NCI-H187 treated with DMSO at 0.1 percent for 48 hours (cell line): ENCODE measurements around the gene CUX1.
"Not testable (repeated sequence)": the region's sequence is repeated elsewhere in the genome, so short reads cannot be mapped to it uniquely, and the experiment has no call there.

ENCODE experiments used
- DNase-seq: peaks from one replicate; lab custom pipeline; 2025; lab: John Stamatoyannopoulos, UW

The CUX1 gene

DNA sequence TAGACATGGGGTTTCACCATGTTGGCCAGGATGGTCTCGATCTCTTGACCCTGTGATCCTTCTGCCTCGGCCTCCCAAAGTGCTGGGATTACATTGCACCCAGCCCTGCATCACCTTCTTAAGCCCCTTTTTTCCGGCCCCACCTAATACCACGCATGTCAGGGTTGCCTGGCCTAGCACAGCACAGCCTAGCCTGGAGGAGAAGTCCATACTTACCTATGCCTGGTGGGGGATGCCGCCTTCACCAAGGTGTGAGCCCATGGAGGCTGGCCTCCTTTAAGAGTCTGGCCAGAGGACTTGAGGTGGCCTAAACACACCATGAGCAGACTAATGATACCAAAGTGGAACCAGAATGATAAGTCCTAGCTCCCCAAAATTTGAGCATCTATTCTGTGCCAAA lies 22.0 kb upstream of the CUX1 start:
- DNase-seq: no peak

DNA sequence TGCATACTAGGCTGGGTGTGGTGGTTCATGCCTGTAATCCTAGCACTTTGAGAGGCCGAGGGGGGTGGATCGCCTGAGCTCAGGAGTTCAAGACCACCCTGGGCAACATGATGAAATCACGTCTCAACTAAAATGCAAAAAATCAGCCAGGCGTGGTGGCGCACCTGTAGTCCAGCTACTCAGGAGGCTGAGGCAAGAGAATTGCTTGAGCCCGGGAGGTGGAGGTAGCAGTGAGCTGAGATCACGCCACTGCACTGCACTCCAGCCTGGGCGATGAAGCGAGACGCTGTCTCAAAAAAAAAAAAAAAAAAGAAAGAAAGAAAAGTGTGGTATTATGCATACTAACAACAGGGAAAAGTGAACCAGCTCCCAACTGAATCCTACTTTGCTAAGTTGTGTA lies 19.3 kb upstream of the CUX1 start:
- not testable (repeated sequence) for DNase-seq

DNA sequence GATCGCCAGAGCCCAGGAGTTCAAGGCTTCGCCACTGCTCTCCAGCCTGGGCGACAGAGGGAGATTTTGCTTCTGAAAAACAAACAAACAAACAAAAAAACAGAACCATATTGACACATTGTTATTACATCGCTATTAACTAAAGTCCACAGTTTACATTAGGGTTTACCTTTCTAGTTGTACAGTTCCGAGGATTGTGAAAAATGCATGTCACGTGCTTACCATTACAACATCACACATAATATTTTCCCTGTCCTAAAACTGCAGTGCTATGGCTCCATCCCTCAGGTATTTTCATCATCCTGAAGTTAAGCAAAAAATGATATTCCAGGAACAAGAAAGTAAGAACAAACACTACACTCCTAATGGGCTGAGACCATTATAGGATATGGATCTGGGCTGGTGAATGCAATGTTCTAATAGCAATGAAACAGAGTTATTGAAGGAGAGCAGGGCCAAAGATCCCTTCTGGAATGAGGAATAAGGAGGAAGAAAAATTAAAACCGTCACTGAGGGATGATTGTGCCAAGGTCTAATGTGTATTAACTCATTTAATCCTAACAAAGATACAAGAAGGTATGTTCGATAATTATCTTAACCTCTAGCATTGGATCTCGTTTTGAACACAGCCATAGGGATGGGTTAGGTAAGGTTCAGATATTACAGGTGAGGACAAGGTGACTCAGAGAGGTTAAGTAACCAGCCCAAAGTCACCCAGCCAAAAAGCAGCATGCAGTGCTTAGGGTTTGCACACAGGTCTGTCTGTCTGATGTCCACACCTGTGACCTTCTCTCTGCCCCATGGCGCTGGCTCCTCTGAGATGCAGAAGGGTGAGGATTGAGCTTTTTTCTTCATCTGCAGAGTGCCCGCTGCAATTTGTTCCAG lies 14.0 kb upstream of the CUX1 start:
- DNase-seq: no peak

DNA sequence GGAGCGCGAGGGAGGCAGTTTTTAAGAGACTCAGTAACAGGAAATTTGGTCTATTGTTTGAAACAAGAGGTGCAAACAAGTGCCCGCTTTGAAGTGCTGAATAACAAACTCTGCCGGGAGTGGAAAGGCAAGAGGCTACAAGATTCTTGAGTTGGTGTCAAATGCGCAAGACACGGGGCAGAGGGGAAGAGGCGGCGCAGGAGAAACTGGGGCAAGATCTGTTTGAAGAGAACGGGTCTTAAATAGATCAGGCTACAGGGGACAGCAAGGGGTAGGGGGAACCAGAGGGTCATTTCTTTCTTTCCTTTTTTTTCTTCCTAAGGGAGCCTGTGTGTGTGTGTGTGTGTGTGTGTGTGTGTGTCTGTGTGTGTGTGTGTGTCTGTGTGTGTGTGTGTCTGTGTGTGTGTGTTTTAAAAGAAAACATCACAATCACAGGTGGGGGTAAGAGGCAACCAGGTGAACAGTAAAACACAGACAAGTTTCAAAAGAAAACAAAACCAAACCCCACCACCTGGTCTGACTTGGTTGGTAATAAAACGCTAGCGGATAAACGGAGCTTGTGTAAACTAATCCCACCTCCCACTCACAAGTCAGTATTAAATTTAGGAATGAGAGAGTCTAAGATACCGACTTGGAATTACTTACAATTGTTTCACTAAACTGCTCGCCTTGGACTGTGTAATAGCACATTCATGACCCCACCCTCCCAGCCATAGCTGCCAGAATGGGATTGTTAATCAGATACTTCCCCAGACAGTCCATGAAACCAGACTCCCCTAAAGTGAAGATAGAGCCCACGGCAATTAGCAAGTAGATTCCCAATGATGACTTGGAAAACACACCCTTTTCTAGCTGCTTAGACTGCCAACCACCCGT lies 13.1 kb upstream of the CUX1 start:
- no peak for DNase-seq

DNA sequence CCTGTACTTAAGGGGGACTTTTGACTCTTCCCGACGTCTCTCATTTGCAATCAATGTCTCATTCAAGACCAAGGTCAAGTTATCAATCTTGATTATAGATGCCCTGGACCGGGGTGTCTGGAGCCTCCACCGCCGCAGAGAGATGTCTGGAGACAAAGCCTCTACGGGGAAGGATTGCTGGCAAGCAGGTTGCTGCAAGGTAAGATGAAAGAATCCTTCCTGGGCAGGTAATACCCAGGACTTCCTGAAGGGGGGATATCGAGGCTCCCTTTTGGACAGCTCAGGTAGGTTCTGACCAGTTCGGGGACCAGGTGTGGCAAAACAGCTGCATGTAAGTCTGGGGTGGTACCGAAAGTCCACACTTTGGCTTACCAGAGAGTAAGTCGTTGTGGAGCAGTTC lies 12.5 kb upstream of the CUX1 start:
- no peak for DNase-seq

DNA sequence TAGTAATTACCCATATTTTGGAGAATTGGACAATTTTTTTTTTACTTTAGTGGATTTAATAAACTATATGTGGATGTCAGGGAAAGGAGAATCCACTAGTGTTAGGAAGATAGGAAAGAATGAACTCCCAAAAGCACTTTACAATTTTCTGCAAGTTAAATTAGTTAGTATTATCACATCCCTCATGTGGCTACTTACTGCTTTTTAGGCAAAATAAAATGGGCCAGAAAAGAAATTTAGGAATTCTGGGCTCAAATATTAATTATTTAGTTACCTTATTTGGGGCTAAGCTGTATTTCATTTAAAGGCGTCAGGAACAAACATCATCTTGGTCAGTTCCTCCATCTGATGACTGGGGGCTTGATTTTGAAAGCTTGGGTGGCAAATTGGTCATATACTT lies 4.8 kb upstream of the CUX1 start:
- DNase-seq: no peak

DNA sequence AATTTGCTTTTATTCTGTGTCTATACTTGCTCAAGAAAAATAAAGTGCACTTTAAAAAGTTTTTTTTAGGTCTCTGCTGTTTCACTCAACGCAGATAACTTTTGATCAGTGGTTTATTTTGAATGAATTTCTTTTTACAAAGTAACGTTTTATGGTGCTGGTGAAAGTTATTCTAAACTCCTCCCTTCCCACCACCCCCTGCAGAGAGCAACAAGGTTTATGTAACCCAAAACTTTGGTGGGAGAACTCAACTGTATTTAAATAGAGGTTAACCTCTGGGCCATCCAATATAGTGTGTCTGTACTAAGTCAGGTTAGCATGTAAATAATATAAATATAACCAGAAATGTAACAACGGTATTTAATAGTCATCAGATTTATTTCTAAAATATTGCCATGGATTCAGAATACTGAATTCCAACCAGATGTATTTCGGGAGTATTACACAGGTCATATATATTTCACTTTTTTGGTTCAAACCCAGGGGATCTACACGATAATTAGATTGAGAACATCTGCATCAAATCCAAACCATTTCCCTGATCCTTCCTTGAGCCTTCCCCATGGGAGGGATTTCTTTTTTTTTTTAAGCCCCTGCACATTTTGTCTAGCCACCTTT lies 3.9 kb upstream of the CUX1 start:
- DNase-seq: no peak

DNA sequence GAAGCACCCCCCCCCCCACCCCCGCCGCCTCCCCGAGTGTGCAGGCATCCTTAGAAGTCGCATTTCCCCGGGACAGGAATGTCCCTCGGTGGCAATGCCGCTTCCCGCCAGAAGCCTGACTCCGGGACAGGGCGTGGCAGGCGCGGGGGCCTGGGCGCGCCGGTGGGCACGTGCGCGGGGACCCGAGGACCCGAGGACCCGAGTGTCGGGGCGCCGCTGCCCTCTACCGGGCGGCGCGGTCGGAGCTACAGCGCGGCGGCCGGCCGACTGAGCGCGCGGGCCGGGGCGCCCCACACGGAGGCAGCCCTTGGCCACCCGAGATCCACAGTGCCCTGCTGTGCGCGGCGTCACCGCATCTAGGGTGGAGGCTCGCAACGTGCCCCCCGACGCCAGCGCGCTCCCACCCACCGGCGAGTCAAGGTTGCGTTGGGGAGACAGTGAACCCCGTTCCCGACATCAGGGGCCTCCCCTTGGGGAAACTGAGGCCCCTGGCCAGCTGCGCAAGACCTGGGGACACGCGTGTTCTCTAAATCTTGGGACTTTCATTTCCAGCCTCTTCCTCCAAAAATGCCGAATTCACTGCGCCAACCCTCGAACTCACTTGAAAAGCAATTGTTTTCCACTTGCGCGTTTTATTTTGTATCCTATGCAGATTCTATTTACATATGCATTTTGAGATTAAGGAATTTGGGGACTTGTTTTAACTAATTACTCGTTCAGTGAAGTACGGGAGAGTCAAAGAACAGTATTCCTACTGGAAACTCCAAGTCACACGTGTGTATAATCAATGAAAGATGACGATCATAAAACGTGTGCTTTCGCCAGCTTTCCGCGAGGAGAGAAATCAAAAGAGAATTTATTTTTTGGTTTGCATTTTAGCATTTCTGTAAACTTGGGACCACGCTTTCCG lies 3.1 kb upstream of the CUX1 start:
- DNase-seq: no peak

DNA sequence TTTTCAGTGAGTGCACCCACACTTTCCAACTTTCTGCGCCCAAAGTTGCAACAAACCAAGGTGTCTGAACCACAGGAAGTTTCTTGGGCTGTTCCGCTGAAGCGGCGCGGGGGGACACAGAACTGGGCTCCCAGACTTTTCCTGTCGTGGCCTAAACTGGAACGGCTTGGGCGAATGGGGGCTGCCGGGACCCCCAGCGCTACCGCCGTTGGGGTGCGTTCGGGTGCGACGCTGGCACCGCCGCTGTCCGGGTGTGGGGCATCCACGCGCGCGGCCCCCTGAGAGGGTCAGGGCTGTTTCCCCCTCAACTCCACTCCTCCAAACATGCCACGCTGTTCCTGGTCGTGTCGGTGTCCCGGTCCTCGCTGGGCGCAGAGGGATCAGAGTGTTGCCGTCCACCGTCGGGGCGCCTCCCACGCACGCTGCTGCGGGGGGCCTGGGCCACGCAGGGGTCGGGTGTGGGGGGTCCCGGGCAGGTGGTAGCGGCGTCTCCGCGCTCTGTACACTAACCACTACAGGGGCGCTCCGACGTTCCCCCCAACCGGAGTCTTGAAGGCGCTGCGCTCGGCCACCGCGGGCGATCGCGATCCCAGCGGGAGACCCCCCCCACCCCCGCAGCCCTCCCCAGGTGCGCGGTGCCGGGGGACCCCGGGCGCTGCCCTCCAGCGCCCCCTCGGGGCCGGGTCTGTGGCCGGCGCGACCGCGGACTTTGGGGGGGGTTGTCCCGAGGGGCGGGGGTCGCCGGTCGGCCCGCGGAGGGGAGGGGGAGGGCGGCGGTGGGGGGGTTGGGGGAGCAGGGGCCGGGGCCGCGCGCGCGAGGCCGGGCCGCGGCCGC lies 2.2 kb upstream of the CUX1 start:
- DNase-seq: no peak

DNA sequence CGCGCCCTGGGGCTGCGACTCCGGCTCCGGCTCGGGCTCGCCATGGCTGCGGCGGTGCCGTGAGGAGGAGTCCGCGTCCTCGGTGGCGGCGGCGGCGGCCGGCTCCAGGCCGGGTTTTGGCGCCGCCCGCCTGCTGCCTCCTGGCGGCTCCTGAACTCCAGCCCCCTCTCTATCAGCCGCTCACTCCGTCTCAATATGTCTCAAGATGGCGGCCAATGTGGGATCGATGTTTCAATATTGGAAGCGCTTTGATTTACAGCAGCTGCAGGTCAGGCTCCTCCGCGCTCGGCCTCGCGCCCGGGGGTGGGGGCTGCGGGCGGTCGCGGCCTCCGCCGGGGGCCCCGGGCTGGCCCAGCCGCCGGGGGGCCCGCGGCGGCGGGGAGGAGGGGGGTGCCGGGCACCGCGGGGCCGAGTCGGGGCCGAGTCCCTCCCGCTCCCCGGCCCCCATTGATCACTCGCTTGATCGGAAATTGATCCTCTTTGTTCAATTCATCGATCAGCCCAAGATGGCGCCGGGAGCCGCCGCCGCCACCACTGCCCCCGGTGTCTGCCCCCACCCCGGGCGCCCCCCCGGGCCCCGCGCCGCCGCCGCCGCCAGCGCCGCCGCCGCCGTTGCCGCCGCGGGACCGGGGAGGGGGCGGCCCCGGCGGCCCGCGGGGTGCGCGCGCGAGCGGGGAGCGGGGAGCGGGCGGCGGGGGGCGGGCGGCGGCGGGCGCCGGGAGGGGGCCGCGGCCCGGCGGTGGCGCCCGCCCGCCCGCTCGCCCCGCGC lies 1.4 kb upstream of the CUX1 start:
- peak; percentile 34 for DNase-seq

DNA sequence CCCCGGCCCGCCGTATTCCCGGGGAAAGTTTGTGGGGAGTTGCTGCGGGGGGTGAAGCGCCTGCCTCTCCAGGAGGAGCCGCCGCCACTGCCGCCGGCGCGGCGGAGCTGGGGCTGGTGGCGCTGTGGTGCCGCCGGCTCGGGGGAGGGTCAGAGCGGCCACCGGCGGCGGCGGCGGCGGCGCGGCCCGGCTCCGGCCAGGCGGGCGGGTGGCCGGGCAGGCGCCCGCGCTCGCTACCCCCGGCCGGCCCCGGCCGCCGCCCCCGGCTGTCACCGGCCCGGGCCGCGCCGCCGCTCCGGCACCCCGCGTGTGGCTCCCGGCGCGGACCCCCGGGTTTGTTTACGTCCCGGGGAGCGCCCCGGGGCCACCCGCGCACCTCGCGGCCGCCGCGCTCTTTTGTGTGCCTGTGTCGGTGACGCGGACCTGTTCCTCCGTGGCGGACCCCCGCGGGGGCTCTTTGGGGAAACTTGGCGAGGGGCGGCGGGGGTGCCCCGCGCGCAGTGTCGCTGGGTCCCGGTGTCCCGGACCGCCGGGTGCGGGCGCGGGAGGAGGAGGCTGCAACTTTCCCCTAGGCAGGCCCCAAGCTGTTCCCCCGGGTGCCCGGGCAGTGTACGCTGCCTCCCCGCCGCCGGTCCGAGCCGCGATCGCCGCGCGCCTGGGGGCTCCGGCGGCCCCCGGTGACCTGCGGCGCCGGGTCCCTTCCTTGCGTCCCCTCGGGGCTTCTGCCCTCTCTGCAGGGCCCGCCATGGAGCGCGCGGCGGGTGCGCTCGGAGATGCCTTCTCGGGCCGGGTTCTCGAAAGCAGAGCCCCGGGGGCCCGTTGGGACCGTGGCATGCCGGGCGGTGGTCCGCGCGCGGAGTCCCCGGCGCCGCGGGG lies 593 bp upstream of the CUX1 start:
- DNase-seq: no peak

DNA sequence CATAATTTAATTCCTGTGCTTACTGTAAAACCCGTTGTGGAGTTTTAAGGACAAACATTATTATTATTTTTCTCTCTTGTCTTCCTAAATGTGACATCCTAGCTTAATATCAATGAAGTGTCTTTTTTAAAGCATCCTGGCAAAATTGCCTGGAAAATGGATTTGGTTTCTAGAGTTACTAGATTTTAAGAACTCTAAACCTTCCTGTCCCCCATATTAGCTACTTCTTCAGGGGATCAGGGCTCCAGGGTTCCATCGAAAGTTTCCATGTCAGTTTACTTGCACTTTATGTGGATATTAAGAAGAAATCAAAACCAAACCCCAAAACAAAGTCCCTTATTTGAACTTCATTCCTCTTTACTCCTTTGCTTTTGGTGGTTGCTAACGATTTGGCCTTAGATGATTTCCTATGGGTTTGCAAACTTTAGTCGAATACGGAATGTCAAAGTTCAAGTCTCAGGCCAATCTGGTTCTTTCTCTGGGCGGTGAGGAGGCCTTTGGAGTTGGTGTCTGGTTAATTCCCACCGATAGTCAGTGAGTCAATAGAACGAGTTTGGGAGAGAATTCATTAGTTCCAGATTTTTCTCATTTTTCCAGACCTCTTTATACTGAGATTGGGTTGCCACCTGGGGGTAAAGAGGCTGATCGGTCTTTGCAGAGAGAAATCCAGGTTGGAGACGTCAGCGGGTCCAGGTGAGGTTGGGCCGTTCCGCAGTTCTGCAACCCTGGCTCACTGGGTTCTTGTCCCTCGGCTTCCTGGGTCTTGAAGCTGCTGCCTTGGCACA lies 1.1 kb downstream of the CUX1 start:
- DNase-seq: no peak

DNA sequence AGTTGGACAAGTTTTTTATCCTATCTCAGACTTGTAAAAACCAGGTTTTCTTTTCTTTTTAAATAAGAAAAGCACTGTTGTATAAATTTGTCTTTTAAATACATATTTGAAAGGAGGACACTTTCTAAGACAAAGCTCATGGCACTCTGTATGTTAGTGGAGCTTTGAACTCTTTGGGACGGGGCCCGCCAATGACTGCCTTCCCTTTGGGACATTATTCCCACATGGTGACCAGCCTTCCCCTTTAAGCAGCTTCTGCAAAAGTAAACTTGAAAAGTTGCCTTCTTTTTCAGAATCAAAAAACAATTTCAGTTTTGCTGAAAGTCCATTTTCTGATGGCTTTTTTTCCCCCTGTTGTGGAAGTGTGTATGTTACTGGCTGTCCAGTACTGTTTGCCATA lies 1.8 kb downstream of the CUX1 start:
- DNase-seq: no peak

DNA sequence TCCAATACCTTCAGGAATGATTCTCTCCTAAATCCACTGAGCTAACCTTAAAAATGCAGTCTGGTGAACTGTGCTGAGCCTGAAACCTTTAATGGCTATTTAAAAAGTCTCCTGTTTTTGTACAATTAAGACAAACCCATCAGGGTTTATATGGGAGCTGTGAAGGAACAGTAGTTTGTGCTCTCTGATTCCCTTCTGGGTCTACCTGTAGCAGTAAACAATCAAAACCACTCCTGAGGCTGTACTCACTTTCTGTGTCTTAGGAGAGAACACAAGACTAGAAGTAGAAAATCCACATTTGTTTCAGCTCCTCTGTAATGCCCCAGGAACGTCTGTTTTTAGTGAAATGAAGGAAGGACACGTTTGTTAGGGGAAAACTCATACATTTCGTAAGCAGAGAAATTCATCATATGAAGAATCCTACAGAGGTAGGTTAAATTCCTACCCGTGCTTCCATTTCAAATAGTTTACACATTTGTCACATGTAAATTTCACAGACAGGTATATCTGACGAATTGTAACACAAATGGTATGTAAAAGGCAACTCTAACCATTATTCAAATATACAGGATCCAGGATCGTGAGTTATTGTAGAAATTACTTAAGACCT lies 2.6 kb downstream of the CUX1 start:
- no peak for DNase-seq

DNA sequence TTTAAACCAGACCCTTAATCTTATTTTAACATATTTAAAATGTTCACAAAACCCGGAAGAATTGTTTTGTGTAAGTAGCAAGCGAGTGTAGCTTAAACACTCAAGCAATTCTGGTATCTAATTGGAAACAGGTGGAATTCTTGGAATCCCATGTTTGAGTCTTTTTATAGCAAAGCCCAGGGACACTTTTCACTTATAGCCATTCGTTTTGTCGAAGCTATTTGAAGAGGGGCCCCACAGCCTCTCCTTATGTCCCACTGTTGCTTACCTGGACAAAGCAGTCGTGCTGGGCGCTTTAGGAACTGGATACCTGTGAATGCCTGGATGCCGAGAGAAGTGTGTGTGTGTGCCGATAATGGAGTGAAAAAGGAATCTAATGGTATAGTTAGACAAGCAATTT lies 3.3 kb downstream of the CUX1 start:
- no peak for DNase-seq

DNA sequence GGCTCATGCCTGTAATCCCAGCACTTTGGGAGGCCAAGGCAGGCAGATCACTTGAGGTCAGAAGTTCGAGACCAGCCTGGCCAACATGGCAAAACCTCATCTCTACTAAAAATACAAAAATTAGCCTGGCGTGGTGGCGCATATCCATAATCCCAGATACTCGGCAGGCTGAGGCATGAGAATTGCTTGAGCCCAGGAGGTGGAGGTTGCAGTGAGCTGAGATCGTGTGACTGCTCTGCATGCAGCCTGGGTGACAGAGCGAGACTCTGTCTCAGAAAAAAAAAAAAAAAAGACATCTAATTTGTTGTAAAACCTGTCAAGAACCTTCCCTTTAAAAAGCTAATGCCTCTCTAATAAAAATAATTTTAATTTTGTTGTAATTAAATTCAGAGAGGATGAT lies 5.2 kb downstream of the CUX1 start:
- not testable (repeated sequence) for DNase-seq

DNA sequence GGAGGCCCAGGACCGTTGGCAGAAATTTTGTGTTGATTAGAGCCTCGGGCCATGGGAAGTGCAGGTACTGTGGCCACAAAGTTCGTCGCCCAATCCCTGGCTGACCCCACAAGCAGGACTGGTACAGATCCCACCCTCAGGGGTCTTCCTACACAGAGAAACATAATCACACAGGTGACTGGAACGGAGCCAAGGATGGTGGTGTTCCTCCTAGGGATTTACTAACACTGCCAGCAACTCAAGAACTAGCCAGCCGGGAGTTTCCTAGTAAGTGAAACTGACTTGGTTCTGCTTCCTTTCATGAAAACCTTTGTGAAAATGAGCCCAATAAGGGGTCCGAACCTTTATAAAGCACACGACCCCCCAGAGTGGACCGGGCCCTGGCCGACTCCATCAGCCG lies 5.7 kb downstream of the CUX1 start:
- DNase-seq: no peak

DNA sequence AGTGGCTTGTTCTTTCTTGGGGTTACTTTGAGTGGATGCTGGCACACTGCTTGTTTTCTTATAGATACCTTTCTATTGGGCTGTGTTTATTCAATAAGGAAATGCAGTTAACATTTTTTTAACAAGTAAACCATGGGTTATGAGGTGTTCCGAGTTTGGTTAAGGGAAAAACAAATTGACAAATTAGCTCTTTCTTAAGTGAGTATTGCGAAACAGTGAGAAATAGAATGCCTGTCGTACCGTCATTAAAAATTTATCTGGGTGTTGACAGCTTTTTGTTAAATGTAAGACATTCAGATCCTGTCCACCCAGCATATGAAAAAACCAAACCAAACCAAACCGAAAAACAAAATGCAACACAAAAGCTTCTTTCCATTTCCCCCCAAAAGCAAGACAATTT lies 6.2 kb downstream of the CUX1 start:
- DNase-seq: no peak
